ENCODE measurements around the gene ARHGEF25. TPM values are rescaled to one million over a fixed set of nuclear protein-coding genes. Genes with fewer than 3 reads are reported as not detected.

ARHGEF25 gene
- total RNA-seq, 1 donor, result 48.4 TPM

DNA sequence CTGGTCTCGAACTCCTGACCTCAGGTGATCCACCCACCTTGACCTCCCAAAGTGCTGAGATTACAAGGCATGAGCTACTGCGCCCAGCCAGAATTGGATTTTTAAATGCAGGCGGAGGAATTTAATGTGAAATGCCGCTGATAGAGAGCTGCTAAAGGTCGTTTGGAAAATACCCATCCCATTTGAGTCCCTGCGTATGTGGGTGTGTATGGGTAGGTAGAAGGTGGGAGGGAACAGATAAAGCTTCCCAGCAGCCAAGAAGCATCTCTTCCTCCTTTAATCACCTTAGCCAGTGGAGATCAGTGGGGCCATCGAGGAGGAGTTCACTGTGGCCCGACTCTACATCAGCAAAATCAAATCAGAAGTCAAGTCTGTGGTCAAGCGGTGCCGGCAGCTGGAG is 36.4 kb upstream of the ARHGEF25 start:
- DNase-seq (ENCODE audit: low read depth), result no peak
- no peak overlapping the region for H3K4me3 ChIP-seq (ENCODE audit: low read depth, low read length)
- TF ChIP-seq, protein P1, sequence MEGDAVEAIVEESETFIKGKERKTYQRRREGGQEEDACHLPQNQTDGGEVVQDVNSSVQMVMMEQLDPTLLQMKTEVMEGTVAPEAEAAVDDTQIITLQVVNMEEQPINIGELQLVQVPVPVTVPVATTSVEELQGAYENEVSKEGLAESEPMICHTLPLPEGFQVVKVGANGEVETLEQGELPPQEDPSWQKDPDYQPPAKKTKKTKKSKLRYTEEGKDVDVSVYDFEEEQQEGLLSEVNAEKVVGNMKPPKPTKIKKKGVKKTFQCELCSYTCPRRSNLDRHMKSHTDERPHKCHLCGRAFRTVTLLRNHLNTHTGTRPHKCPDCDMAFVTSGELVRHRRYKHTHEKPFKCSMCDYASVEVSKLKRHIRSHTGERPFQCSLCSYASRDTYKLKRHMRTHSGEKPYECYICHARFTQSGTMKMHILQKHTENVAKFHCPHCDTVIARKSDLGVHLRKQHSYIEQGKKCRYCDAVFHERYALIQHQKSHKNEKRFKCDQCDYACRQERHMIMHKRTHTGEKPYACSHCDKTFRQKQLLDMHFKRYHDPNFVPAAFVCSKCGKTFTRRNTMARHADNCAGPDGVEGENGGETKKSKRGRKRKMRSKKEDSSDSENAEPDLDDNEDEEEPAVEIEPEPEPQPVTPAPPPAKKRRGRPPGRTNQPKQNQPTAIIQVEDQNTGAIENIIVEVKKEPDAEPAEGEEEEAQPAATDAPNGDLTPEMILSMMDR (IDR thresholded peaks at IDR 0.05; ENCODE audit: insufficient read depth, low read depth, low read length), result no peak

DNA sequence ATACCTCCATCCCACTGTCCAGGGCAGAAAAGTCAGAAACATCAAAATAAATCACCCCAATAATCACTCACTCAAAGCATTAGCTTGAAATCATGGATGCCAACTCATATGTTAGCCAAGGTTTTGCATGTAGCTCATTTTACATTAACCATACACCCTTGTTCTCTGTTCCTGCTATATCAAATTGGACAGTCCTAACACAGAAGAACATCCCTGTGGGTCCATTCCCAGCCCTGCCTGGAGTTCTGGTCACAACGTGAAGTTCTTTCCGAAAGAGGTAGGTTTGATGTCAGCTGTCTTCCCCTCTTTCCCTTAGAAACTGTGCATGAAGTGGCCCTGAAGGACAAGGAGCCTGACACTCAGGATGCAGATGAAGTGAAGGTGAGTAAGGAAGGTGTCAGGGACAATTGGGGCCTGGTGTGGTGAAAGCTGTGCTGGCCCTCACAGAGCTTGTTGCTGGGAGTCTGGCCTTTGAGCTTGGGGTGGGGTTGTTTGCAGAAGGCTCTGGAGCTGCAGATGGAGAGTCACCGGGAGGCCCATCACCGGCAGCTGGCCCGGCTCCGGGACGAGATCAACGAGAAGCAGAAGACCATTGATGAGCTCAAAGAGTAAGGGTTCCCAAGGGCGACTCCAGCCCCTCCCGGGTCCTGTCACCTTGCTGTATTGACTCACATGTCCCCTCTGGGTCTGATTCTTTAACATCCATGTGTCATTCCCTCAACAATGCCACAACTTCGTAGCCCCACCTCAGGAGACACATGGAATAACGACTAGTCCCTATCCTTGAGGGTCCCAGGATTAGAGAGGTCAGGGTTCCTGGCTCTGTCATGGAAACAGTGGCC is 35.2 kb upstream of the ARHGEF25 start:
- DNase-seq (ENCODE audit: low read depth), result no peak
- TF ChIP-seq, protein P1 (IDR thresholded peaks at IDR 0.05; ENCODE audit: insufficient read depth, low read depth, low read length), result no peak
- no peak overlapping the region for H3K4me3 ChIP-seq (ENCODE audit: low read depth, low read length)

DNA sequence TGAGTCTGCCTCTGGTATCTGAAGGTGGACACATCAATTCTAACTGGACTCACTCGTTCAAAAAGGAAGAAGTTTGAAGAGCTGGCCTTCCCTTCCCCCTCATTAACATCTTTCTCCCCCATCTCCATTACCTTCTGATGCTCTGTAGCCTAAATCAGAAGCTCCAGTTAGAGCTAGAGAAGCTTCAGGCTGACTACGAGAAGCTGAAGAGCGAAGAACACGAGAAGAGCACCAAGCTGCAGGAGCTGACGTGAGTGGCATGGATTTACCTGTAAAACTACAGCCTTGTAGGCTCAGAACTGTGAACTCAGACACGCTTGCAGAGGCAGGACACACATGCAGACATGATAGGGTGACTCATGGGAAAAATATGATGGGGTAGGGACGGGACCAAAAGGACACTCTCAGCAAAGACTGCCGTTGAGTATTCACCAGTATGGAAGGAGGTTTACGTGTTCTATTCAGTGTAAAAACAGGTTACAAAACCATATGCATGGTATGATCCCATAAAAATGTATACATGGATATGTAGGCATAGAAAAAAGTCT is 34.5 kb upstream of the ARHGEF25 start:
- no peak for DNase-seq (ENCODE audit: low read depth)
- TF ChIP-seq, protein P1 (IDR thresholded peaks at IDR 0.05; ENCODE audit: insufficient read depth, low read depth, low read length), result no peak
- no peak overlapping the region for H3K4me3 ChIP-seq (ENCODE audit: low read depth, low read length)

DNA sequence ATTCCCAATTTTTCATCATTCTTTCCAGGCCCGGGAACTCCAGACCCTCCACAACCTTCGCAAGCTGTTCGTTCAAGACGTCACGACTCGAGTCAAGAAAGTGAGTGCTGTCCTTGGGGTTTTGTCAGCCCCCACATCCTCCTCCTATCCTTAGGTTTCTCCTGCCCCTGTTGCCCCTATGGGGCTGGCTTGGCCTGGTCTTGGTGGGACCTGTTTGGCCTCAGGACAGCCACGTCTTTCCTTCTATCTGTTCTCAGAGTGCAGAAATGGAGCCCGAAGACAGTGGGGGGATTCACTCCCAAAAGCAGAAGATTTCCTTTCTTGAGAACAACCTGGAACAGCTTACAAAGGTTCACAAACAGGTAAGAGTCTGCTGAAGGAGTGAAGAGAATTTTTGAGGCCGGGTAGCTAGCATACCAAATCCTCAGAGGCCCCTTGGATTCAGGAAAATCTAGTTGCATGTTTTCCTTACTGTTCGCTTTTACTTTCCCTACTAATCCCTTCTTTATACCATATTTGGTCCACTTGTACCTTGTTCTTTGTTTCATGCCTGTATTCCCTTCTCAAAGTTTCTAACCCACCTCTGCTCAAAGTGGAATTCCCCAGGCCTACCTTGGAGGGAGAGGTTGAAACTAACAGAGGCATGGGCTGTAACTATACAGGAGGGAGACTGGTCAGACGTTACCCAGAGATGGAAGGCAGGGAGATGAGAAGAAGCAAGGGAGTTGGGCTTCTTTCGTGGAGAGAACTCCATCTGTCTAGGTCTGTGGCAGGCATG is 33.1 kb upstream of the ARHGEF25 start:
- no peak overlapping the region for H3K4me3 ChIP-seq (ENCODE audit: low read depth, low read length)
- TF ChIP-seq, protein P1 (IDR thresholded peaks at IDR 0.05; ENCODE audit: insufficient read depth, low read depth, low read length), result no peak
- DNase-seq (ENCODE audit: low read depth), result no peak

DNA sequence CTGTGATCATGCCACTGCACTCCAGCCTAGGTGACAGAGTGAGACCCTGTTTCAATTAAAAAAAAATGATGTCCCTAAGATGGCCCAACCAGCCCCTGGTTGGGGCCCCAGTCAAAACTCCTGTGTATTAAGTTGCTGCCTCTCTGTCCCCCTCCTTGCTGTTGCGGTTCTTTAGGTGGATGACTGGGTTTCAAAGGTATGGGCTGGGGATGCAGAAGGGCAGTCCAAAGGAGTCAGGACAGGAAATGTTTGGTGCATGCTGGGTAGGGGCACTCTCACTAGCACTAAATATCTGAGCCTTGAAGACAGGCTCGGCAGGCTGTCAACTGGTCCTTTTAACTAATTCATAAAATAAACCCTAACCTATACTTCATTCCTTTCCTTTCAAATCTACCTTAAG is 32.2 kb upstream of the ARHGEF25 start:
- TF ChIP-seq, protein P1 (IDR thresholded peaks at IDR 0.05; ENCODE audit: insufficient read depth, low read depth, low read length), result no peak
- no peak overlapping the region for H3K4me3 ChIP-seq (ENCODE audit: low read depth, low read length)
- DNase-seq (ENCODE audit: low read depth), result no peak

DNA sequence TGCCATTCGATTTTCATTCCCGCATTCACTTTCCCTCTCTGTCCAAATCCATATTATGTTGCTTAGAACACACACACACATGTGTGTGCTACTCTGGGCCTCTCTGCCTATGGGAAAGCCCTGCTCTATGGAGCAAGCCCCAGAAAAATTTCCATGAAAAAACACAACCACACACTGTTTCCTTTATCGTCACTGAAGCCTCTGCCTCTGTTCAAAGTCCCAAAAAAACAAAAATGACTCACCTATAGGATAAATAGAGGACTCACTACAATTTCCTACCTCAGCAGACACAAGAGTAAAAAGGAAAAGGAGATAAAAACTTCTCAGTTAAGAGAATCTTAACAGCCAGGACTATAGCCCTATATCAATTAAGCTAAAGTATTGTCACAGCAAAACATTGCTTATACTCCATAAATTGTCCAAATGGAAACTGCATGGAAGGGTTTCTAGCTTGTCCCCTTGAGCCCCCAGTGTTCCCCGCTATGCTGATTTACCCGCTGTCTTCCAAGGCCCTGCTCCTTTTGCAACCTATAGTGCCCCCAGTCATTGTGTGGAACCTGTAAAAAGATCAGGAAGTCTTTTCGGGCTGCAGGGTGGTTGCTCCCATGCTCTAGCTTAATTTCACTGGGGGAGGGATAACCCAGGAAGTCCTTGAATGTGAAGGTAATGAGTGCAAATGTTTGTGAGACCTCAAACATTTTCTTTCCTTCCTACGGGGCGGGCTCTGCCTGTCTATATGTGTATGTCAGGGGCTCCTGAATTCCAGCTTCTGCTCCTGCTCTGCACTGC is 31.4 kb upstream of the ARHGEF25 start:
- H3K4me3 ChIP-seq (ENCODE audit: low read depth, low read length), result no peak overlapping the region
- DNase-seq (ENCODE audit: low read depth), result no peak
- TF ChIP-seq, protein P1 (IDR thresholded peaks at IDR 0.05; ENCODE audit: insufficient read depth, low read depth, low read length), result no peak

All from fibroblast of villous mesenchyme (primary cell).